Cardiac fibroblast (primary cell): ENCODE results near the gene PGD.
"Not testable (repeated sequence)": the region's sequence is repeated elsewhere in the genome, so short reads cannot be mapped to it uniquely, and the experiment has no call there.

Experiments used
- DNase-seq, 2 donors: peaks; one replicate each; pipeline versions ENCODE4 v3.0.0 to v3.0.0-alpha.2; 2010; ENCODE audit warnings: low read depth in 2 of 2
- H3K4me3 ChIP-seq, 2 donors: replicated peaks in 1 of 2; 1 replicate in 1 of 2; 2 replicates in 1 of 2; pipeline ENCODE4 v1.5.1; 2011; ENCODE audit warnings: low read depth in 2 of 2, low read length in 2 of 2, mild to moderate bottlenecking in 2 of 2, moderate library complexity in 1 of 2
- CTCF ChIP-seq: IDR thresholded peaks from one replicate; pipeline ENCODE4 v1.5.1; 2011; ENCODE audit warnings: low read depth, mild to moderate bottlenecking, low read length, inconsistent platforms

Gene PGD

DNA sequence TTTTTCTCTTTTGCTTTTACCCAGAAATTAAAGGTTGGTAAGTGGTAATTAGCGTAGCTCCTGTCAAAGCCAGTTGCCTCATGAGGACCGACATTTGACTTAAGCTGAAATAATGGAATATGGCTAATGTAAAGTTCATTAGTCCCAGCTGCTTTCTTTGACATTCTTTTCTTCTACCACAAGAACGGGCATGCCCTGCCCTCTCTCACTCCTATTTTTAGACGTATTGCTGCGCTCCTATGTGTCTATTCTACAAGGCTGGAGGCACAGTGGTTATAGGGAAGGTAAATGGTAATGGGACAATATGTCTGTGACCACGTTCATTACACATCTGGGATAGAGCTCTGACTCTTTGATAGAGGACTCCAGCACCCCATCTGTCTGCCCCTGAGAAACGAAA is 57.8 kb downstream of the PGD start:
- H3K4me3 ChIP-seq = no peak overlapping the region
- no peak for TF ChIP-seq CTCF
- DNase-seq = no peak

- DNase-seq, H3K4me3 ChIP-seq: not testable (repeated sequence)
Measured at GRCh38 chr1:10457462-10457861, 58.6 kb downstream of the PGD start.

GRCh38 chr1:10457875-10458274 is 59.0 kb downstream of the PGD start:
- TF ChIP-seq CTCF = no peak
- H3K4me3 ChIP-seq = no peak overlapping the region
- DNase-seq = no peak

- H3K4me3 ChIP-seq = no peak overlapping the region
- no peak for TF ChIP-seq CTCF
- peak; percentile 78 for DNase-seq
Measured at GRCh38 chr1:10459184-10459583, 60.3 kb downstream of the PGD start.

GRCh38 chr1:10467078-10467477 is 68.2 kb downstream of the PGD start:
- H3K4me3 ChIP-seq = no peak overlapping the region
- TF ChIP-seq CTCF = no peak
- no peak for DNase-seq

GRCh38 chr1:10470043-10470442 is 71.2 kb downstream of the PGD start:
- DNase-seq = no peak
- TF ChIP-seq CTCF = no peak
- no peak overlapping the region for H3K4me3 ChIP-seq
